Sigmoid colon (tissue), 4 donors: ENCODE results near the gene KCTD20.

ENCODE experiments used
- EP300 ChIP-seq, 4 donors: sonication (generic); formaldehyde crosslinking; IDR thresholded peaks; one replicate each; pipeline ENCODE4 v1.6.1; 2017; ENCODE audit warnings: antibody characterized with exemption in 4 of 4
- POLR2A ChIP-seq, 2 donors: fragments of 450-650 bp; IDR thresholded peaks; one replicate each; pipeline ENCODE4 v1.6.1; 2016; ENCODE audit warnings: antibody characterized with exemption in 2 of 2, mild to moderate bottlenecking in 2 of 2, moderate library complexity in 2 of 2
- POLR2AphosphoS5 ChIP-seq, 4 donors: sonication (generic); formaldehyde crosslinking; IDR thresholded peaks; one replicate each; pipeline ENCODE4 v1.6.1; 2017; ENCODE audit warnings: antibody characterized with exemption in 4 of 4
- TF ChIP-seq, protein P1 (sequence below), 4 experiments: fragments of 450-650 bp in 3 of 4; fragments of 200-600 bp in 1 of 4; IDR thresholded peaks; one replicate each; pipeline ENCODE4 v1.5.1; 2016 to 2019; ENCODE audit warnings: antibody characterized with exemption in 4 of 4, mild to moderate bottlenecking in 3 of 4, moderate library complexity in 2 of 4

DNA sequence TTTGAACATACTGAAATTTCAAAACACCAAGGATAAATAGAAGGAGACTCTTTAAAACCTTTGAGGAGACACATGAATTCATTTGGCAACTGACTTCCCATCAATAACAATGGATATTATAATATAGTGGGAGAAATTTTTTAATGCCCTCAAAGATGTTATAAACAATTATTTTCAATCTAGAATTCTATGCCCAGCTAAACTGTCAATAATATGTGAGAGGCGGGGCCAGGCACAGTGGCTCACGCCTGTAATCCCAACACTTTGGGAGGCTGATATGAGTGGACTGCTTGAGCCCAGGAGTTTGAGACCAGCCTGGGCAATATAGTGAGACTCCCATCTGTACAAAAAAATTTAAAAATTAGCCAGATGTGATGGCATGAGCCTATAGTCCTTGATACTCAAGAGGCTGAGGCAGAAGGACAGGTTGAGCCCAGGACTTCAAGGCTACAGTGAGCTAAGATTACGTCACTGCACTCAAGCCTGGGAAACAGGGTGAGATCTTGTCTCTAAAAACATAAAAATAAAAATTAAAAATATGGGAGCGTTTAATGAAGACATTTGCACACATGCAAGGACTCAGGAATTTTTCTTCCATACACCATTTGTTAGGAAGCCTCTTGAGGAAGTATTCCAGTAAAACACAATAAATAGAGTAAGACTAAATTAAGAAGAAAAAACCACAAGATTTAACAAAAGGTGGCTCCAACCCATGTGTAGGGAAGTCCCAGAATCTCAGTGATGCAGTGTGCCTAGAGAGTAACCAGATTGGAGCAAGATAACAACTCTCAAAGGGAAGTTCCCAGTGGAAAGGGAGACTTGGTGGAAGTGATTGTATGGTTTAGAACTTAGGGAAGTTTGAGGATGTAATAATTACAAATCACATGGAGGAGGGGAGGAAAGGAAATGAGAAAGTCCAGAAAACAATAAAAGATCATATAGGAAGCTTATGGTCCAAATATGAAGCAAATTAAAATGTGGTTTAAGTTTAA is 29.0 kb upstream of the KCTD20 start:
- TF ChIP-seq POLR2AphosphoS5 (IDR thresholded peaks at IDR 0.05), result no peak
- no peak for TF ChIP-seq EP300 (IDR thresholded peaks at IDR 0.05)
- TF ChIP-seq, protein P1, sequence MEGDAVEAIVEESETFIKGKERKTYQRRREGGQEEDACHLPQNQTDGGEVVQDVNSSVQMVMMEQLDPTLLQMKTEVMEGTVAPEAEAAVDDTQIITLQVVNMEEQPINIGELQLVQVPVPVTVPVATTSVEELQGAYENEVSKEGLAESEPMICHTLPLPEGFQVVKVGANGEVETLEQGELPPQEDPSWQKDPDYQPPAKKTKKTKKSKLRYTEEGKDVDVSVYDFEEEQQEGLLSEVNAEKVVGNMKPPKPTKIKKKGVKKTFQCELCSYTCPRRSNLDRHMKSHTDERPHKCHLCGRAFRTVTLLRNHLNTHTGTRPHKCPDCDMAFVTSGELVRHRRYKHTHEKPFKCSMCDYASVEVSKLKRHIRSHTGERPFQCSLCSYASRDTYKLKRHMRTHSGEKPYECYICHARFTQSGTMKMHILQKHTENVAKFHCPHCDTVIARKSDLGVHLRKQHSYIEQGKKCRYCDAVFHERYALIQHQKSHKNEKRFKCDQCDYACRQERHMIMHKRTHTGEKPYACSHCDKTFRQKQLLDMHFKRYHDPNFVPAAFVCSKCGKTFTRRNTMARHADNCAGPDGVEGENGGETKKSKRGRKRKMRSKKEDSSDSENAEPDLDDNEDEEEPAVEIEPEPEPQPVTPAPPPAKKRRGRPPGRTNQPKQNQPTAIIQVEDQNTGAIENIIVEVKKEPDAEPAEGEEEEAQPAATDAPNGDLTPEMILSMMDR (IDR thresholded peaks at IDR 0.05), result no peak
- no peak for TF ChIP-seq POLR2A (IDR thresholded peaks at IDR 0.05)
